SK-N-SH (cell line): ENCODE results near the gene BRME1. TPM values are rescaled to one million over a fixed set of nuclear protein-coding genes. Genes with fewer than 3 reads are reported as not detected.
"Not testable (repeated sequence)": the region's sequence is repeated elsewhere in the genome, so short reads cannot be mapped to it uniquely, and the experiment has no call there.

Source experiments
- CTCF ChIA-PET: fragments of 300-600, 350-600 bp; formaldehyde crosslinking; extraction: SDS; loops from one replicate; lab custom pipeline; 2021; lab: Yijun Ruan, JAX
- POLR2A ChIA-PET: fragments of 350-600 bp; sonication (Branson Sonifier 250); formaldehyde crosslinking; extraction: SDS; loops from one replicate; lab custom pipeline; 2020; ENCODE audit warnings: antibody characterized with exemption, inconsistent platforms; lab: Yijun Ruan, JAX
- DNase-seq: peaks from one replicate; pipeline ENCODE4 v3.0.0; 2012
- H2AFZ ChIP-seq: fragments of 200-600 bp; sonication (generic); 2 replicates; pipeline ENCODE4 v1.8.1; 2016; ENCODE audit warnings: antibody characterized with exemption, mild to moderate bottlenecking, low read depth
- H3F3A ChIP-seq: fragments of 200-600 bp; sonication (generic); replicated peaks from 2 replicates; pipeline ENCODE3; 2016; ENCODE audit warnings: antibody characterized with exemption, mild to moderate bottlenecking; ENCODE audit not compliant: insufficient read depth
- H3K27ac ChIP-seq, 2 experiments: fragments of 200-500 bp in 1 of 2; fragments of 200-600 bp in 1 of 2; sonication (Bioruptor generic) in 1 of 2; sonication (generic), shearing (Covaris generic) in 1 of 2; 2 replicates each; pipeline versions ENCODE4 v1.5.1 to v1.6.1; 2014 to 2016; ENCODE audit warnings: low read depth in 2 of 2, inconsistent platforms in 1 of 2, low read length in 1 of 2, mild to moderate bottlenecking in 1 of 2, mixed read lengths in 1 of 2
- H3K27me3 ChIP-seq: fragments of 200-600 bp; sonication (generic), shearing (Covaris generic); 2 replicates; pipeline ENCODE4 v1.6.1; 2016; ENCODE audit warnings: mixed run types; ENCODE audit not compliant: insufficient read depth
- H3K36me3 ChIP-seq, 2 experiments: fragments of 200-500 bp in 1 of 2; fragments of 200-600 bp in 1 of 2; sonication (Bioruptor generic) in 1 of 2; sonication (generic) in 1 of 2; replicated peaks in 1 of 2; 2 replicates each; pipeline versions ENCODE3 to v1.5.1; 2014 to 2016; ENCODE audit warnings: low read length in 1 of 2, mild to moderate bottlenecking in 1 of 2; ENCODE audit not compliant: insufficient read depth in 2 of 2, control insufficient read depth in 1 of 2
- H3K4me1 ChIP-seq, 2 experiments: fragments of 200-500 bp in 1 of 2; fragments of 200-600 bp in 1 of 2; sonication (Bioruptor generic) in 1 of 2; sonication (generic), shearing (Covaris generic) in 1 of 2; 2 replicates each; pipeline versions ENCODE4 v1.5.1 to v1.6.1; 2014 to 2016; ENCODE audit warnings: low read depth in 1 of 2, low read length in 1 of 2, mixed run types in 1 of 2; ENCODE audit not compliant: insufficient read depth in 2 of 2, control insufficient read depth in 1 of 2
- H3K4me2 ChIP-seq: fragments of 200-600 bp; sonication (generic), shearing (Covaris generic); 2 replicates; pipeline ENCODE4 v1.6.1; 2017; ENCODE audit warnings: mixed run types
- H3K4me3 ChIP-seq, 2 experiments: fragments of 200-500 bp in 1 of 2; fragments of 200-600 bp in 1 of 2; sonication (Bioruptor generic) in 1 of 2; sonication (generic), shearing (Covaris generic) in 1 of 2; 2 replicates each; pipeline versions ENCODE4 v1.5.1 to v1.8.1; 2014 to 2016; ENCODE audit warnings: low read depth in 2 of 2, inconsistent platforms in 1 of 2, low read length in 1 of 2, mild to moderate bottlenecking in 1 of 2, mixed read lengths in 1 of 2, moderate library complexity in 1 of 2
- H3K79me2 ChIP-seq: fragments of 200-600 bp; sonication (generic); 2 replicates; pipeline ENCODE4 v1.8.1; 2017; ENCODE audit warnings: mild to moderate bottlenecking; ENCODE audit not compliant: insufficient read depth
- H3K9ac ChIP-seq: fragments of 200-600 bp; sonication (generic); 2 replicates; pipeline ENCODE4 v1.6.1; 2017; ENCODE audit warnings: mixed run types
- H3K9me2 ChIP-seq: fragments of 200-600 bp; sonication (generic); 2 replicates; pipeline ENCODE4 v1.6.1; 2017; ENCODE audit warnings: mixed run types
- H3K9me3 ChIP-seq: fragments of 200-600 bp; sonication (generic); 2 replicates; pipeline ENCODE4 v1.6.1; 2017; ENCODE audit warnings: mixed run types, mild to moderate bottlenecking, moderate library complexity
- H4K20me1 ChIP-seq: fragments of 200-600 bp; sonication (generic); 2 replicates; pipeline ENCODE4 v1.6.1; 2017; ENCODE audit warnings: mild to moderate bottlenecking, mixed run types; ENCODE audit not compliant: insufficient read depth
- EP300 ChIP-seq, 2 experiments: IDR thresholded peaks; 2 replicates each; pipeline versions ENCODE4 v1.4.0 to v1.6.1; 2012; ENCODE audit warnings: borderline replicate concordance in 1 of 2, low read depth in 1 of 2, low read length in 1 of 2
- JUND ChIP-seq: IDR thresholded peaks from 2 replicates; pipeline ENCODE4 v1.4.0; 2012
- MXI1 ChIP-seq: IDR thresholded peaks from 2 replicates; pipeline ENCODE4 v1.6.1; 2012; ENCODE audit warnings: mild to moderate bottlenecking, low read depth, low read length, improper control_type of control experiment
- RAD21 ChIP-seq: IDR thresholded peaks from 2 replicates; pipeline ENCODE4 v1.6.1; 2012; ENCODE audit warnings: mild to moderate bottlenecking, low read length
- TAF1 ChIP-seq: IDR thresholded peaks from 2 replicates; pipeline ENCODE4 v1.6.1; 2012; ENCODE audit warnings: low read depth, mild to moderate bottlenecking, low read length, moderate library complexity, borderline replicate concordance
- TCF12 ChIP-seq: IDR thresholded peaks from 2 replicates; pipeline ENCODE4 v1.4.0; 2012
- WGBS: methylation state at CpG from one replicate; pipeline ENCODE4 v1.1.6; 2017; ENCODE audit warnings: low lambda C conversion rate; 5-methylcytosine and 5-hydroxymethylcytosine counted together
- polyA plus RNA-seq, 3 experiments: library from polyadenylated mRNA; depleted of rRNA; stranded (reverse); fragments of >200 nt; gene quantifications; 2 replicates each; pipeline ENCODE4 v1.2.3, GENCODE V29; 2012
- TF ChIP-seq, protein P1 (sequence below): IDR thresholded peaks from 2 replicates; pipeline ENCODE4 v1.4.0; 2012; ENCODE audit warnings: low read depth, borderline replicate concordance
- TF ChIP-seq, protein P2 (sequence below): IDR thresholded peaks from 2 replicates; pipeline ENCODE4 v1.4.0; 2012; ENCODE audit warnings: low read depth, borderline replicate concordance

Gene BRME1
- polyA plus RNA-seq, 1 of the 3 experiments (the other 2 are of a cell fraction): 1.5 TPM

DNA sequence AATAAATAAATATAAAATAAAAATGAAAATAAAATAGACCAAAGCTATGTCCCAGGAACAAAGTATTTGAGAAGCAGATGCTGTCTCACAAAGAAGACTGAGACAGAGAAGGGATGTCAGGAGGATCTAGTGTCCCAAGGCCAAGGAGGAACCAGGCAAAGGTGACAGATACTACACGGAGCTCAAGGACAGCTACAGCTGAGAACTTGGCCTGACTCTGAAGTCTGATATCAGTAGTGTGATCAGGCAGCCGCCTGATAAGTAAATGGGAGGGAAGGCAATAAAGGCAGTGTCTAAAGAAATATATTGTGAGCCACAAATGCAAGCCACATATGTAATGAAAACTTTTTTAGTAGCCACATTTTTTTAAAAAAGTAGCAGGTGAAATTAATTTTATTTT, 49.4 kb downstream of the BRME1 start (continued):
- TF ChIP-seq MXI1 (no peak), RAD21 (no peak), TCF12 (no peak), EP300 (IDR thresholded peaks at IDR 0.05; ENCODE audit: borderline replicate concordance in 1 of 2, low read depth in 1 of 2, low read length in 1 of 2) (no peak), JUND (no peak)
- TF ChIP-seq, protein P1, sequence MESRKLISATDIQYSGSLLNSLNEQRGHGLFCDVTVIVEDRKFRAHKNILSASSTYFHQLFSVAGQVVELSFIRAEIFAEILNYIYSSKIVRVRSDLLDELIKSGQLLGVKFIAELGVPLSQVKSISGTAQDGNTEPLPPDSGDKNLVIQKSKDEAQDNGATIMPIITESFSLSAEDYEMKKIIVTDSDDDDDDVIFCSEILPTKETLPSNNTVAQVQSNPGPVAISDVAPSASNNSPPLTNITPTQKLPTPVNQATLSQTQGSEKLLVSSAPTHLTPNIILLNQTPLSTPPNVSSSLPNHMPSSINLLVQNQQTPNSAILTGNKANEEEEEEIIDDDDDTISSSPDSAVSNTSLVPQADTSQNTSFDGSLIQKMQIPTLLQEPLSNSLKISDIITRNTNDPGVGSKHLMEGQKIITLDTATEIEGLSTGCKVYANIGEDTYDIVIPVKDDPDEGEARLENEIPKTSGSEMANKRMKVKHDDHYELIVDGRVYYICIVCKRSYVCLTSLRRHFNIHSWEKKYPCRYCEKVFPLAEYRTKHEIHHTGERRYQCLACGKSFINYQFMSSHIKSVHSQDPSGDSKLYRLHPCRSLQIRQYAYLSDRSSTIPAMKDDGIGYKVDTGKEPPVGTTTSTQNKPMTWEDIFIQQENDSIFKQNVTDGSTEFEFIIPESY: no peak
- TF ChIP-seq, protein P2, sequence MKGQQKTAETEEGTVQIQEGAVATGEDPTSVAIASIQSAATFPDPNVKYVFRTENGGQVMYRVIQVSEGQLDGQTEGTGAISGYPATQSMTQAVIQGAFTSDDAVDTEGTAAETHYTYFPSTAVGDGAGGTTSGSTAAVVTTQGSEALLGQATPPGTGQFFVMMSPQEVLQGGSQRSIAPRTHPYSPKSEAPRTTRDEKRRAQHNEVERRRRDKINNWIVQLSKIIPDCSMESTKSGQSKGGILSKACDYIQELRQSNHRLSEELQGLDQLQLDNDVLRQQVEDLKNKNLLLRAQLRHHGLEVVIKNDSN: no peak

DNA sequence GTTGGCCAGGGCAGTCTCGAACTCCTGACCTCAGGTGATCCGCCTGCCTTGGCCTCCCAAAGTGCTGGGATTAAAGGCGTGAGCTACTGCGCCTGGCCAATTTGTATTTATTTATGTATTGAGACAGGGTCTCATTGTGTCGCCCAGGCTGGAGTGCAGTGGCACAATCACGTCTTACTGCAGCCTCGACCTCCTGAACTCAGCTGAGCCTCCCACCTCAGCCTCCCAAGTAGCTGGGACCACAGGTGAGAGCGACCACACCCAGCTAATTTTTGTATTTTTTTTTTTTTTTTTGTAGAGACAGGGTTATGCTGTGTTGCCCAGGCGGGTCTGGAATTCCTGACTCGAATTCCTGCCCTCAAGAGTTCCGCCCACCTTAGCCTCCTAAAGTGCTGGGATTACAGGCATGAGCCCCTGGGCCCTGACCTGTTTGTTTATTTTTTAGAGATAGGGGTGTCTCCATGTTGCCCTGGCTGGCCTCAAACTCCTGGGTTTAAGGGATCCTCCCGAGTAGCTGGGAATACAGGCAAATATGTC, 53.7 kb downstream of the BRME1 start:
- H3K9me2 ChIP-seq, H3K27me3 ChIP-seq, H3K4me3 ChIP-seq, H4K20me1 ChIP-seq, H3K4me2 ChIP-seq, H3K36me3 ChIP-seq, DNase-seq, H2AFZ ChIP-seq, H3K9me3 ChIP-seq: not testable (repeated sequence)
- Histone ChIP-seq H3K9ac (peak overlapping the region; percentile 96), H3K27ac (peak overlapping the region in 1 of 2 experiments; percentile 100; a peak in 2 of 4 replicates), H3K79me2 (peaks cover 17% of the 10 kb centered on the region), H3K4me1 (peaks cover 15 to 23% of the 10 kb centered on the region in 2 experiments; a peak in 3 of 4 replicates), H3F3A (peaks cover 60% of the 10 kb centered on the region)
- ChIA-PET CTCF (interaction anchor here (0.7 to 5.9 kb wide), 4 partner anchors 10 to 68 kb away, joined by 3 to 51 read pairs (median 6); no protein-coding TSS in a partner anchor), POLR2A (interaction anchor here (1.4 kb wide), 1 partner anchor 13 kb away, joined by 6 read pairs; no protein-coding TSS in a partner anchor)
- WGBS: 84% methylated on average over 12 of the region's 12 CpGs

DNA sequence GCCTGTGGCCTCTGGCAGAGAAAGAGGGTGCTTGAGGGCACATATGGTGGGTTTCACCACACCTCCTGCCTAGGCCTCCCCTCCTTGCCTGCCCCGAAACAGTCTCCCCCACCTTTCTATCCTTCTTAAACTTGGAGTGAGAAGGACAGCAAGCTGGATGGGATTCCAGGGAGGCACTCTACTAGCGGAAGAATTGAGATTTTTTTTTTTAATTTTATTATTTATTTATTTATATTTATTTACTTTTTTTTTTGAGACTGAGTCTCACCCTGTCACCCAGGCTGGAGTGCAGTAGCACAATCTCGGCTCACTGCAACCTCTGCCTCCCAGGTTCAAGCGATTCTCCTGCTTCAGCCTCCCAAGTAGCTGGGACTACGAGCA, 54.2 kb downstream of the BRME1 start:
- Histone ChIP-seq H3K9ac (peak overlapping the region; percentile 96), H3K79me2 (peaks cover 17% of the 10 kb centered on the region), H3K4me2 (peak overlapping the region; percentile 89), H3K4me1 (peaks cover 19 to 26% of the 10 kb centered on the region in 2 experiments; a peak in 3 of 4 replicates), H3F3A (peaks cover 64% of the 10 kb centered on the region), H3K27ac (peak overlapping the region; percentile 73 to 100)
- TF ChIP-seq TAF1: 0 out of 2 replicates have a peak, but pooled peaks have one; percentile 3
- H4K20me1 ChIP-seq, POLR2A ChIA-PET, DNase-seq, H3K4me3 ChIP-seq, H3K9me3 ChIP-seq, H3K36me3 ChIP-seq, H3K27me3 ChIP-seq, H2AFZ ChIP-seq, H3K9me2 ChIP-seq: not testable (repeated sequence)
- CTCF ChIA-PET: interaction anchor here (1.4 to 5.9 kb wide), 3 partner anchors 11 to 67 kb away, joined by 5 to 51 read pairs (median 5); no protein-coding TSS in a partner anchor
- WGBS: 68% methylated on average over 5 of the region's 5 CpGs
